GM12892 (cell line): ENCODE results near the gene C12orf57.
A peak's percentile ranks its signal among the peaks of the same experiment; 100 is the strongest.

ENCODE experiments used
- POLR2A ChIP-seq: IDR thresholded peaks from 2 replicates; pipeline ENCODE4 v1.6.1; 2011; ENCODE audit warnings: low read depth, low read length, control low read depth
- POLR2AphosphoS5 ChIP-seq: IDR thresholded peaks from 2 replicates; pipeline ENCODE4 v1.6.1; 2011; ENCODE audit warnings: low read depth, low read length, control low read depth

DNA sequence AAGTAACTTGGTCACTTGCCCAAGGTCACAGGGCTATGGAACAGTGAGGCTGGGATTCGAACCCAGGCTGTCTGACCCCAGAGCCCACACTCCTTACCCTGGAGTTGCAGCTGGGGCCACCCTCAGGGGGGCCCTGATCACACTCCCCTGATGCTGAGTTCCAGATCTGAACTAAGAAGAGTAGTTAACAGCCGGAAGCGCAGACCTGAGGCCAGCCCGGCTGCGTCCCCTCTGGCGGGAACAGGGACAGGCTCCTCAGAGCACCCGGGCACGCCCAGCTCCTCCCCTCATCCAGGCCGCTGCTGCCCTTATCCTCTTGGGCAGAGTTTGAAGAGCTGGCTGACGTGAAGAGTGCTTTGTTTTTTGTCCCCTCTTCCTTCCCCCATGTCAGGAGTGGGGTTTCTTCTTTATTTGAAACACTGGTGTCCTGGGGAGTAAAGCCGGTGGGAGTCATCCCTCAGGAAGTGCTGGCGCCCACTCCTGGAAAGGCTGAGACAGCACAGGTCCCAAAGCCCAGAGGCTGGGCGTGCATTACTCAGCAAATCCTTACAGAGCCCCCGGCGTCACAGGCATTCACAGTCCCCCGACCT lies 18.0 kb downstream of the C12orf57 start:
- TF ChIP-seq POLR2AphosphoS5: peak; percentile 79; the same call in 1 of the 2 replicates
- peak; percentile 62 for TF ChIP-seq POLR2A
